Measurements from ENCODE around the gene MYO3B.
A peak's percentile ranks its signal among the peaks of the same experiment; 100 is the strongest.
"Not testable (repeated sequence)": the region's sequence is repeated elsewhere in the genome, so short reads cannot be mapped to it uniquely, and the experiment has no call there.

The MYO3B gene

DNA sequence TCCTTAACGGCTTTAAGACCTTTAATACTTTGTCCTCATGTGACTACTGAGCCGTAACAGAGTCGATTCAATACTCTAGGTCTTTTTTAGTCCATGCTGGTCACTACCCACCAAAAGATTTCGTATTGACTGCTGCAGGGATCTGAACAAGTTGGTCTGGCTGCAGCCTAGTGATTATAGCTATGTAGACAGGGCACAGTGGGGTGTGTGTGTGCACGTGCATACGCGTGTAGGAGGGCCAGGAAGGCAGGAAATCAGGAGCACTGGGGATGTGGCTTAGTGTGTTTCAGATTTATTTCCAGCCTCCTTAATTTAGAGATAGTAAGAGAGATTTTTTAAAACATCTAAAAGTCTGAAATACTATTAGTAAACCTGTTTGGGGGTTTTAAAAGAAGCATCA, 161.4 kb downstream of the MYO3B start:
- TF ChIP-seq CTCF (IDR thresholded peaks at IDR 0.05; ENCODE audit: extremely low read depth, insufficient read depth, missing control alignments), result no peak
- DNase-seq (ENCODE audit: low spot score), result no peak
- in situ Hi-C loops (cut with MboI; ENCODE audit: low pct_unique_long_range_greater_than_20kb, low sequenced_read_pairs, unreplicated experiment), result no loop called here

DNA sequence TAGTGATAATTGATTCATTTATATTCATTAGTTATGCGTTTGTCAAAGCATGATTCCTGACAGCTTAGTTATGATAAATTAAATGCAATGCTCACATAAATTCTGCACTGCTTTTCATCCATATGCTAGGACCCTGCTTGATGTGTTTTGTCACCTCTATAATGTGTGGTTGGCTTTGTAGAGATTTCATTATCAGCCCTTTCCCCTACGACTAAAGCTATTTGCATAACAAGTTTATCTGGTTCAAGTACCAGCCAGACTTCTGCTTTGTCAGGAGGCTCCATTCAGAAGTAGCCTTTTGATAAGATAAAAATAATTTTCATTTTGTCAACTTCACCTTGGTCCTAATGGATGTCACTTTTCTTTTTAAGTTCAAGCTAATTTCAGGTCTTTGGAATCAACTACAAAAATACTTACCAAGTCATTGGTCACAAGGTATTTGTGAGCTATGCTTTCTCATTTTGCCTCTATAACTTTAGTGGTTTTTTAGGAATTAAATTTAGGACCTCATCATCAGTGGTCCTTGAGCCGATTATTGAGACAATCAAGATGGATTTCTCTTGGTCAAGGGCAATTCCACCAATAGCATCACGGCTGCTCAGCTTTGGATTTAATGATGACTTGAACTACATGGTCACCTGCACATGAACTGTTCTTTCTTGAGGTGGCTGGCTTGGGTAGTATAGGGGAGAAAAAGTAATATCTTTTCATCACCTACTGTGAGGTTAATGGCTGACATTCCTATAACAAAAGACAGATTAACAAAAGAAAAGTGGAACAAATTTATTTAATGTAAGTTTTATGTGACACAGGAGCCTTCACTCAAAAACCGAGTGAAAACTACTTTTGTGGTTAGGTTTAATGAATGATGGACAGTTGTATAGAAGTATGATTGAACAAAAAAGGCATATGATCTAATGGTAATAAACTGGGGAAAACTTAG, 162.1 kb downstream of the MYO3B start:
- in situ Hi-C loops (cut with MboI; ENCODE audit: low pct_unique_long_range_greater_than_20kb, low sequenced_read_pairs, unreplicated experiment), result no loop called here
- no peak for TF ChIP-seq CTCF (IDR thresholded peaks at IDR 0.05; ENCODE audit: extremely low read depth, insufficient read depth, missing control alignments)
- DNase-seq (ENCODE audit: low spot score), result no peak

- DNase-seq (ENCODE audit: low spot score), result peak; percentile 25
- TF ChIP-seq CTCF (IDR thresholded peaks at IDR 0.05; ENCODE audit: extremely low read depth, insufficient read depth, missing control alignments), result no peak
- in situ Hi-C loops (cut with MboI; ENCODE audit: low pct_unique_long_range_greater_than_20kb, low sequenced_read_pairs, unreplicated experiment), result no loop called here
Measured at GRCh38 chr2:170340693-170341068, 162.7 kb downstream of the MYO3B start.

DNA sequence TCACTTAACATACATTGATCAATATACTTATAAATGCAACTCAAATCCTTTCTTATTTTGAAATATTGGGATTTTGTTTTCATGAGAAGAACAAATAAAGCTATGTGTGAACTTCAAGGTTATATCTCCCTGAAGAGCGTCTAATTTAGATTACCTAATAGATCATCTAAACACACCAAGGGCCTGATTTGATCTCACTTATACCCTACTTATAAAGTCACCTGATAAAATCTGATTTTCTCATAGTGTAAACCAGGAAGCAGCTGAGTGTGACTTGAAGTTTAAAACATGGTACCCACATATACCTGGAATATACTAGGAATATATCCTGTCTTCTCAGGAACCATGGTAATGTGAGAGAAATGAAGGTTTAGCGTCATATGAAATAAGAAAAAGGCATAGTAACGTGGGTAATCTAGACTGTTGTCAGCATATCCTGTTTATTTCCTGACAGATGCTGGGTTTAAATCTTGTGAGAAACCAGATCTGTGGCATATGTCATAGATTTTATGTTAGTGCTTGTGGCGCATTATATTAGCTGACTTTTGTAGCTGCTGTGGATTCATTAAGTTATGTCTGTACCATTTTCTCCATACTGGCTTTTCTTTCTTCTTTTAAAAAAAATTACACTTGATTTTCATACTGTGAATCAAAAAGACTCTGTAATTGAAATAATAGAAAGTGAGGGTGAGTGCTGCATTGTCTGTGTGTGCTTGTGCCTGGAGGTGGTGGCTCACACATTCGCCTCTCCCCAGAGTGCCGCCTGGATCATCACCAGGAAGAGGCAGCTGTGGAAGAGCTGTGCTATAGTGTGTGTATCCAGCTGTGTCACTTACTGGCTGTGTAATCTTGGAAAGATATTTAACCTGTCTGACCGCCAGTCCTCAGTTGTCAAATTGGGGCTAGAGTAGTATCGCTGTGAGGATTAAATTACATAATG, 164.0 kb downstream of the MYO3B start:
- TF ChIP-seq CTCF (IDR thresholded peaks at IDR 0.05; ENCODE audit: extremely low read depth, insufficient read depth, missing control alignments), result no peak
- in situ Hi-C loops (cut with MboI; ENCODE audit: low pct_unique_long_range_greater_than_20kb, low sequenced_read_pairs, unreplicated experiment), result no loop called here
- DNase-seq (ENCODE audit: low spot score), result no peak

DNA sequence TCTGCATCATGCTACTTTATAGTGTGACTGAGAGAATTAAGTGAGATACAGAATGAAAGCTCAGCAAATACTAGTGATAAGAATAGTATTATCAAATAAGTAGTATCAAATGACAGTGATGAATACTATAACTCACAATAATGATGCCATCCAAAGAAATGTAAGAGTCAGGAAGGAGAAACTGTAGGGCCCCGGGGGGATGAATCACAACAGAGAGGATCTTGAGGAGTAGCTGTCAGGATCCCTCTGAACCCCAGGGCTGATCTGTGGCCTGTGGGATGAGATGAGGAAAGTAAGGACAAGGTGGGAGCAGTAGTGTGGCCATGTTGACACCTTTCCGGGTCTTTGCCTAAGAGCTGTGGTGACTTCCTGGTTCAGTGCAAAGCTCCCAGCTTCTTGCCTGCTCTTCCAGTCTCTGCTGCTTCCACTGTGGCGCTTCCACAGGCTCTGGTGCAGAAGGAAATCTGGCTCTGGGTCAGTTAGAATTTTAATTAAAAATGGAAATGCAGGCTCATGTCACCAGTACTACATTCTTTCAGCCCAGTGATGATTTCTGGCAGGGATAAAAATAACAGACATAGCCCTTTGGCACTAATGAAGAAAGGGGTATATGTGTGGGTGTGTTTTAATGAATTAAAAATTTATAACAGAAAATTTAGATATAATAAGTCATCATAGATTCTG, 166.9 kb downstream of the MYO3B start:
- no peak for TF ChIP-seq CTCF (IDR thresholded peaks at IDR 0.05; ENCODE audit: extremely low read depth, insufficient read depth, missing control alignments)
- in situ Hi-C loops (cut with MboI; ENCODE audit: low pct_unique_long_range_greater_than_20kb, low sequenced_read_pairs, unreplicated experiment), result no loop called here
- DNase-seq (ENCODE audit: low spot score), result no peak

GRCh38 chr2:170345607-170346006, 167.7 kb downstream of the MYO3B start:
- in situ Hi-C loops (cut with MboI; ENCODE audit: low pct_unique_long_range_greater_than_20kb, low sequenced_read_pairs, unreplicated experiment), result no loop called here
- TF ChIP-seq CTCF (IDR thresholded peaks at IDR 0.05; ENCODE audit: extremely low read depth, insufficient read depth, missing control alignments), result no peak
- DNase-seq (ENCODE audit: low spot score), result no peak

DNA sequence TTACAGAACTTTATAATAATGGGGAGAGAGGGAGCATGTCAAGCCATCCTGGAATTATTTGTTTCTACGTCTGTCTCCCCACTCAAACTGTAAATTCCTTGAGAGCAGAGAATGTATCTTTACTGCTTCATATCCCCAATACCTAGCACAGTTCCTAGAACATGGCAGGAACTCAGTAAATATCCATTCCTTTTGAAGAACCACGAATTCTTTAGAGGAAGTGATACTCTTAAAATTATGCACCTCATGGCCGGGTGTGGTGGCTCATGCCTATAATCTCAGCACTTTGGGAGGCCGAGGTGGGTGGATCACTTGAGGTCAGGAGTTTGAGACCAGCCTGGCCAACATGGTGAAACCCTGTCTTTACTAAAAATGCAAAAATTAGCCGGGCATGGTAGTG, 171.3 kb downstream of the MYO3B start:
- DNase-seq (ENCODE audit: low spot score); in situ Hi-C loops (cut with MboI; ENCODE audit: low pct_unique_long_range_greater_than_20kb, low sequenced_read_pairs, unreplicated experiment): not testable (repeated sequence)
